GM06990 (cell line): ENCODE results near the gene MYL5.
"Not testable (repeated sequence)": the region's sequence is repeated elsewhere in the genome, so short reads cannot be mapped to it uniquely, and the experiment has no call there.

Source experiments
- DNase-seq: peaks from one replicate; pipeline ENCODE4 v3.0.0-alpha.2; 2011; ENCODE audit not compliant: insufficient read length; ENCODE audit errors: extremely low read depth
- H3K27me3 ChIP-seq: replicated peaks from 2 replicates; pipeline ENCODE4 v1.6.0; 2011; ENCODE audit warnings: low read length; ENCODE audit not compliant: control insufficient read depth, insufficient read depth
- H3K36me3 ChIP-seq: 2 replicates; pipeline ENCODE4 v1.5.1; 2011; ENCODE audit warnings: low read length; ENCODE audit not compliant: control insufficient read depth, insufficient read depth
- H3K4me3 ChIP-seq: replicated peaks from 2 replicates; pipeline ENCODE4 v1.5.1; 2011; ENCODE audit warnings: low read depth, mild to moderate bottlenecking, control low read depth, low read length
- TF ChIP-seq, protein P1 (sequence below): IDR thresholded peaks from 2 replicates; pipeline ENCODE4 v1.5.1; 2011; ENCODE audit warnings: low read length, control low read depth, mild to moderate bottlenecking, inconsistent platforms; ENCODE audit not compliant: insufficient read depth, poor library complexity, severe bottlenecking

Gene MYL5

GRCh38 chr4:726235-726787 lies 52.0 kb downstream of the MYL5 start:
- peaks cover 14% of the 10 kb centered on the region for H3K36me3 ChIP-seq
- H3K4me3 ChIP-seq: no peak overlapping the region
- H3K27me3 ChIP-seq: no peaks in the 10 kb centered on the region
- no peak for DNase-seq
- TF ChIP-seq, protein P1, sequence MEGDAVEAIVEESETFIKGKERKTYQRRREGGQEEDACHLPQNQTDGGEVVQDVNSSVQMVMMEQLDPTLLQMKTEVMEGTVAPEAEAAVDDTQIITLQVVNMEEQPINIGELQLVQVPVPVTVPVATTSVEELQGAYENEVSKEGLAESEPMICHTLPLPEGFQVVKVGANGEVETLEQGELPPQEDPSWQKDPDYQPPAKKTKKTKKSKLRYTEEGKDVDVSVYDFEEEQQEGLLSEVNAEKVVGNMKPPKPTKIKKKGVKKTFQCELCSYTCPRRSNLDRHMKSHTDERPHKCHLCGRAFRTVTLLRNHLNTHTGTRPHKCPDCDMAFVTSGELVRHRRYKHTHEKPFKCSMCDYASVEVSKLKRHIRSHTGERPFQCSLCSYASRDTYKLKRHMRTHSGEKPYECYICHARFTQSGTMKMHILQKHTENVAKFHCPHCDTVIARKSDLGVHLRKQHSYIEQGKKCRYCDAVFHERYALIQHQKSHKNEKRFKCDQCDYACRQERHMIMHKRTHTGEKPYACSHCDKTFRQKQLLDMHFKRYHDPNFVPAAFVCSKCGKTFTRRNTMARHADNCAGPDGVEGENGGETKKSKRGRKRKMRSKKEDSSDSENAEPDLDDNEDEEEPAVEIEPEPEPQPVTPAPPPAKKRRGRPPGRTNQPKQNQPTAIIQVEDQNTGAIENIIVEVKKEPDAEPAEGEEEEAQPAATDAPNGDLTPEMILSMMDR: no peak

DNA sequence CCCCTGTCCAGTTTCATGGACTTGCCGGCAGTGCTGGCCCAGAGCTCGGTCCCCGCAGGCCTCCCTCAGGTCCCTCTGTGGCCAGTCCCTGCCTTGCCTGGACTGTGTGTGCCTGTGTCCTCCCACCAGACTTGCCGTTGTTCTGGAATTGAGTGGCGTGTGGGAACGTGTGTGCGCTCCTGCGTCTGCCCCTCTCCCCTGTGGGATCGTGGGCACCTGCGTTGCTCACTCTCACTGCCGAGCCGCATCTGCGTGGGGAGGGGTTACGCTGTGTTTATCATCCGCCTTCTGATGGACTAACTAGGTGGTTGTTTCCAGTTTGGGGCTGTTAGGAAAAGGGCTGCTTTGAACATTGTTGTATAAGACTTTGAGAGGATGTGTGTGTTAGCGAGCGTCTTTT lies 52.5 kb downstream of the MYL5 start:
- Histone ChIP-seq H3K27me3 (no peaks in the 10 kb centered on the region), H3K36me3 (peaks cover 12% of the 10 kb centered on the region), H3K4me3 (no peak overlapping the region)
- TF ChIP-seq, protein P1: no peak
- no peak for DNase-seq

DNA sequence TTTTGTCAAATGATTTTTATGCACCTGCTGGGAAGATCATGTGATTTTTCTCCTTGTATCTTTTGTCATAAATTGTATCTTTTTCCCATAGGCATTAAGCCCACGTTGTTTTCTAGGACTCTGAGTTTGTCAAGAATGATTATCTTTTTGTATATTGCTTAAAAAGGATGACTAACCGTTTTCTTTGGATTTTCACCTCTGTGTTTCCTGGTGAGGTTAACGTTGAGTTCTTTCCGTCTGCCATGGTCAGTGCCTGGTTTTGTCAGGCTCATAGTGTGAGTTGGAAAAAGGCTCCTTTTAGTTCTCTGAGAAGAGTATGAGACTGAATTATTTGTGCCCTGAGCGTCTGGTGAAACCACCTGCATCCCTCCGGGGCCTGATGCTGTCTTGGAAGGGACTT lies 53.2 kb downstream of the MYL5 start:
- H3K36me3 ChIP-seq: peaks cover 12% of the 10 kb centered on the region
- H3K4me3 ChIP-seq: no peak overlapping the region
- TF ChIP-seq, protein P1: no peak
- no peaks in the 10 kb centered on the region for H3K27me3 ChIP-seq
- DNase-seq: no peak

GRCh38 chr4:729336-730315 lies 55.3 kb downstream of the MYL5 start:
- Histone ChIP-seq H3K36me3 (peaks cover 20% of the 10 kb centered on the region), H3K4me3 (no peak overlapping the region), H3K27me3 (no peaks in the 10 kb centered on the region)
- TF ChIP-seq, protein P1: no peak
- DNase-seq: no peak

DNA sequence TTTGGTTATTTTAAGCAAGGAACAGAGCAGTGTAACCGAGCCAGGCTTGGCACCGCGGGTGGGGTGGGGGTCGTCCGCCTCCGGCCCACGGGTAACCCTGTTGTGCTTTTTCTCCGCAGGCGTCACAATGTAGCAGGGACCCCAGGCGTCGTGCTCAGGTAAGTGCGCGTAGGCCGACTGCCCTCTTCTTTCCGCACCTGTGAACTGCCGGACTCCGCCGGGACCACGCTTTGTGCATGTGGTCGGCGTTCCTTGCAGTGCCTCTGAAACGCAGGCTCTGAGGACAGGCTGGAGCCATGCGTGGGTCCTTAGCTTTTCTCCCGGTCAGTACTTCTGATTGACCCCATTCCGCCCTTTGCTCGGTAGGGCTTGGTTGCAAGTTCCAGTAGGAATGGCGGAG lies 56.2 kb downstream of the MYL5 start:
- Histone ChIP-seq H3K27me3 (no peaks in the 10 kb centered on the region), H3K4me3 (no peak overlapping the region), H3K36me3 (peaks cover 26% of the 10 kb centered on the region)
- DNase-seq: no peak
- TF ChIP-seq, protein P1: no peak

- H3K4me3 ChIP-seq, H3K27me3 ChIP-seq, DNase-seq: not testable (repeated sequence)
- peaks cover 28% of the 10 kb centered on the region for H3K36me3 ChIP-seq
These were observed 56.9 kb downstream of the MYL5 start for GRCh38 chr4:730946-731904.
